A549 (cell line): ENCODE data around the gene YDJC. TPM values are rescaled to one million over a fixed set of nuclear protein-coding genes. Genes with fewer than 3 reads are reported as not detected.
A peak's percentile ranks its signal among the peaks of the same experiment; 100 is the strongest.

ENCODE experiments used
- ATAC-seq, 2 experiments: fragments of 200-7000 bp in 1 of 2; fragments of >200 bp in 1 of 2; cut with Nextera tagmentation in 1 of 2; cut with Tn5 transposase in 1 of 2; 3 replicates each; pipeline versions ENCODE4 v1.8.0 to v1.9.1; 2018 to 2020; ENCODE audit warnings: mild to moderate bottlenecking in 1 of 2, moderate library complexity in 1 of 2
- CTCF ChIA-PET: fragments of 300-600 bp; sonication (Branson Sonifier 250); formaldehyde crosslinking; extraction: SDS; loops from one replicate; lab custom pipeline; 2021; ENCODE audit warnings: antibody characterized with exemption, inconsistent platforms; lab: Yijun Ruan, JAX
- POLR2A ChIA-PET: fragments of 350-600 bp; formaldehyde crosslinking; extraction: SDS; loops from one replicate; lab custom pipeline; 2021; ENCODE audit warnings: antibody characterized with exemption, inconsistent platforms; lab: Yijun Ruan, JAX
- DNase-seq, 2 experiments: peaks; one replicate each; pipeline versions ENCODE4 v3.0.0 to v3.0.0-alpha.2; 2011 to 2016; ENCODE audit warnings: low read depth in 1 of 2, low spot score in 1 of 2
- FAIRE-seq: peaks from 2 replicates; lab custom pipeline; 2011; peaks lifted over from hg19 to GRCh38; lab: Jason Lieb, UNC
- H3K27ac ChIP-seq, 2 experiments: fragments of >200 bp; sonication (Bioruptor Twin); formaldehyde crosslinking; 3 replicates each; pipeline ENCODE4 v1.5.1; 2016 to 2017
- H3K4me1 ChIP-seq: fragments of >200 bp; sonication (Bioruptor Twin); formaldehyde crosslinking; 3 replicates; pipeline ENCODE4 v1.6.1; 2016
- H3K4me2 ChIP-seq: fragments of >200 bp; sonication (Bioruptor Twin); formaldehyde crosslinking; 3 replicates; pipeline ENCODE4 v1.6.1; 2016
- H3K4me3 ChIP-seq: fragments of >200 bp; sonication (Bioruptor Twin); formaldehyde crosslinking; 3 replicates; pipeline ENCODE4 v1.5.1; 2016
- H3K9me3 ChIP-seq: fragments of >200 bp; sonication (Bioruptor Twin); formaldehyde crosslinking; 3 replicates; pipeline ENCODE4 v1.6.1; 2016
- BCL3 ChIP-seq: fragments of >200 bp; sonication (Bioruptor Twin); formaldehyde crosslinking; IDR thresholded peaks from 3 replicates; pipeline ENCODE4 v1.6.1; 2016
- CBX2 ChIP-seq: fragments of 200-600 bp; sonication (generic); IDR thresholded peaks from 2 replicates; pipeline ENCODE4 v1.6.1; 2016; ENCODE audit warnings: low read depth, mild to moderate bottlenecking, borderline replicate concordance
- ESRRA ChIP-seq: fragments of 150-350 bp; IDR thresholded peaks from 2 replicates; pipeline ENCODE4 v1.6.1; 2014; ENCODE audit warnings: mild to moderate bottlenecking, low read length, borderline replicate concordance
- HMGXB4 ChIP-seq: fragments of 250-450 bp; sonication (Bioruptor Pico); IDR thresholded peaks from 2 replicates; pipeline ENCODE4 v1.5.0; 2021; ENCODE audit warnings: mild to moderate bottlenecking, moderate library complexity, borderline replicate concordance
- HOXB13 ChIP-seq: fragments of 250-450 bp; sonication (Bioruptor Pico); IDR thresholded peaks from 2 replicates; pipeline ENCODE4 v1.5.0; 2020; ENCODE audit warnings: low read depth, mild to moderate bottlenecking, moderate library complexity
- JUNB ChIP-seq: fragments of >200 bp; sonication (Bioruptor Twin); formaldehyde crosslinking; IDR thresholded peaks from 2 replicates; pipeline ENCODE4 v1.6.1; 2016
- KDM5A ChIP-seq: fragments of 200-600 bp; sonication (generic); IDR thresholded peaks from 2 replicates; pipeline ENCODE4 v1.6.1; 2016; ENCODE audit warnings: antibody characterized with exemption, mild to moderate bottlenecking
- MAZ ChIP-seq: fragments of 150-350 bp; IDR thresholded peaks from 2 replicates; pipeline ENCODE4 v1.6.1; 2014; ENCODE audit warnings: antibody characterized with exemption, low read depth, low read length, borderline replicate concordance
- MYC ChIP-seq: IDR thresholded peaks from 2 replicates; pipeline ENCODE4 v1.6.1; 2012; ENCODE audit warnings: mild to moderate bottlenecking, inconsistent platforms, low read length, improper control_type of control experiment, borderline replicate concordance
- NPAS2 ChIP-seq: fragments of 250-450 bp; sonication (Bioruptor Pico); IDR thresholded peaks from 2 replicates; pipeline ENCODE4 v1.8.0; 2022; ENCODE audit warnings: mild to moderate bottlenecking, moderate library complexity, borderline replicate concordance
- POLR2A ChIP-seq: IDR thresholded peaks from 2 replicates; pipeline ENCODE4 v1.6.1; 2012; ENCODE audit warnings: mild to moderate bottlenecking, low read length
- POLR2AphosphoS2 ChIP-seq: conservative IDR thresholded peaks from 2 replicates; pipeline ENCODE4 v1.6.1; 2012; ENCODE audit warnings: low read length, improper control_type of control experiment, inconsistent platforms
- RARB ChIP-seq: fragments of 250-450 bp; sonication (Bioruptor Pico); IDR thresholded peaks from 2 replicates; pipeline ENCODE4 v1.8.0; 2021; ENCODE audit warnings: mild to moderate bottlenecking, moderate library complexity
- RFX5 ChIP-seq: fragments of 450-650 bp; IDR thresholded peaks from 2 replicates; pipeline ENCODE4 v1.7.1; 2014; ENCODE audit warnings: antibody characterized with exemption, mild to moderate bottlenecking, moderate library complexity
- TP53 ChIP-seq: fragments of 250-450 bp; sonication (Bioruptor Pico); IDR thresholded peaks from 2 replicates; pipeline ENCODE4 v1.5.0; 2021; ENCODE audit warnings: mild to moderate bottlenecking, moderate library complexity
- USF2 ChIP-seq: fragments of 450-650 bp; IDR thresholded peaks from 2 replicates; pipeline ENCODE4 v1.6.1; 2014; ENCODE audit warnings: antibody characterized with exemption
- ZFP36 ChIP-seq: fragments of 450-650 bp; IDR thresholded peaks from 2 replicates; pipeline ENCODE4 v1.6.1; 2014; ENCODE audit warnings: borderline replicate concordance; ENCODE audit not compliant: partially characterized antibody
- ZNF302 ChIP-seq: fragments of 250-450 bp; sonication (Bioruptor Pico); IDR thresholded peaks from 2 replicates; pipeline ENCODE4 v1.9.0; 2021; ENCODE audit warnings: inconsistent platforms, mild to moderate bottlenecking, moderate library complexity
- WGBS: methylation state at CpG from one replicate; pipeline ENCODE4 v1.1.6; 2017; ENCODE audit errors: missing lambda C conversion rate; 5-methylcytosine and 5-hydroxymethylcytosine counted together
- polyA plus RNA-seq, 4 experiments: library from polyadenylated mRNA; depleted of rRNA in 3 of 4; stranded (reverse); fragments of >200 nt; fragmentation: RNase III in 1 of 4; extraction: RNeasy Plus Mini Kit Qiagen cat#74134 plus additional on column Dnase treatment in 1 of 4; gene quantifications; 2 replicates in 3 of 4; 3 replicates in 1 of 4; pipeline ENCODE4 v1.2.3, GENCODE V29; 2011 to 2017
- TF ChIP-seq, protein P1 (sequence below): fragments of >200 bp; sonication (Bioruptor Twin); formaldehyde crosslinking; IDR thresholded peaks from 2 replicates; pipeline ENCODE4 v1.6.1; 2016

The YDJC gene
- polyA plus RNA-seq, 2 of the 4 experiments (the other 2 are of a cell fraction), result 24.8 to 28.3 TPM

- TF ChIP-seq ZFP36, result no peak
- TF ChIP-seq ZNF302 (CRISPR knock-in tag), result no peak
These were observed 42.3 kb upstream of the YDJC start (continued) for GRCh38 chr22:21672107-21672629.

DNA sequence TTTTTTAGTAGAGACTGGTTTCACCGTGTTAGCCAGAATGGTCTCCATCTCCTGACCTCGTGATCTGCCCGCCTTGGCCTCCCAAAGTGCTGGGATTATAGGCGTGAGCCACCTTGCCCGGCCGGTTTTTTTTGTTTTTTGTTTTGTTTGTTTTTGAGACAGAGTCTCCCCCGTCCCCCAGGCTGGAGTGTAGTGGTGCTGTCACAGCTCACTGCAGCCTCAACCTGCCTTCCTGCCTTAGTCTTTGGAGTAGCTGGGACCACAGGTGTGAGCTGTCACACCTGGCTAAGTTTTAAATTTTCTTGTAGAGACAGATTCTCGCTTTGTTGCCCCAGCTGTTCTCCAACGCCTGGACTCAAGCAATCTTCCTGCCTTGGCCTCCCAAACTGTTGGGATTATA lies 39.2 kb upstream of the YDJC start:
- H3K4me2 ChIP-seq, result no peak overlapping the region
- H3K27ac ChIP-seq, result no peak overlapping the region
- TF ChIP-seq POLR2AphosphoS2 (no peak), HOXB13 (CRISPR knock-in tag) (no peak), HMGXB4 (CRISPR knock-in tag) (no peak), RFX5 (no peak), POLR2A (no peak), NPAS2 (CRISPR knock-in tag) (no peak), JUNB (no peak), ESRRA (no peak), MAZ (no peak), MYC (no peak), CBX2 (no peak), USF2 (no peak)
- TF ChIP-seq, protein P1, sequence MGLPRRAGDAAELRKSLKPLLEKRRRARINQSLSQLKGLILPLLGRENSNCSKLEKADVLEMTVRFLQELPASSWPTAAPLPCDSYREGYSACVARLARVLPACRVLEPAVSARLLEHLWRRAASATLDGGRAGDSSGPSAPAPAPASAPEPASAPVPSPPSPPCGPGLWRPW, result no peak
- ChIA-PET POLR2A (no interaction called here), CTCF (no interaction called here)
- no peak overlapping the region for H3K4me3 ChIP-seq
- H3K4me1 ChIP-seq, result no peaks in the 10 kb centered on the region; the same call in 2 of the 3 replicates
- no peak for ATAC-seq
- FAIRE-seq, result no peak
- DNase-seq, result no peak
- 85% methylated on average over 9 of the region's 9 CpGs for WGBS
- no peaks in the 10 kb centered on the region for H3K9me3 ChIP-seq

DNA sequence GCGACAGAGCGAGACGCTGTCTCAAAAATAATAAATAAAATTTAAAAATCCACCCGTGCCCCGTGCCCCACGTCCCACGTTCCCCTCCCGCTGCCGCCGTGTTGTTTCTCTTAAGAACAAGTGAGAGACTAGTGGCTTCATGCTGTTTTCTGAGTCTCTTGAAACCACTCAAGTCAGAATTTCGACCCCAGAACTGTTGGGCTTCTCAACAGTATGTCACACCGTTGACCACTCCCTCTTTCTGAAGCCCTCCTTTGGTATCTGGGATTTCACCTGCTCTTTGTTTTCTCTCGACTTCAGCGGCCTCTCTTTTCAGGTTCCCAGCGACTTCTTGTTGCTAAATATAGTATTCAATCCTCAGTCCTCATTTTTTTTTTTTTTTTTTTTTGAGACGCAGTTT lies 37.0 kb upstream of the YDJC start:
- H3K4me2 ChIP-seq, result peak overlapping the region; percentile 86
- TF ChIP-seq KDM5A (no peak), BCL3 (no peak), RARB (CRISPR knock-in tag) (no peak), TP53 (CRISPR knock-in tag) (no peak)
- DNase-seq (no peak), ATAC-seq (no peak), FAIRE-seq (no peak)
- H3K4me3 ChIP-seq, result peak overlapping the region; percentile 81
- ChIA-PET POLR2A (interaction anchor here (1.0 to 2.1 kb wide), 2 partner anchors 9 to 38 kb away, joined by 3 to 4 read pairs; no protein-coding TSS in a partner anchor), CTCF (no interaction called here)
- H3K9me3 ChIP-seq, result no peaks in the 10 kb centered on the region
- peak overlapping the region; percentile 93 to 98 for H3K27ac ChIP-seq
- WGBS, result 29% methylated on average over 15 of the region's 16 CpGs
- H3K4me1 ChIP-seq, result no peaks in the 10 kb centered on the region; the same call in 2 of the 3 replicates
